Caco-2 (cell line): Measurements from ENCODE around the gene VANGL1. TPM values are rescaled to one million over a fixed set of nuclear protein-coding genes. Genes with fewer than 3 reads are reported as not detected.

Experiments
- BruUV-seq: library from RNA; stranded (reverse); fragments of 400-500 nt; replicated peaks from 2 replicates; lab custom pipeline; 2021; lab: Mats Ljungman, UMichigan
- CTCF ChIA-PET: fragments of 300-600 bp; sonication (Branson Sonifier 250); formaldehyde crosslinking; loops from one replicate; lab custom pipeline; 2022; ENCODE audit warnings: antibody characterized with exemption; lab: Charles Lee
- POLR2A ChIA-PET: fragments of 300-600 bp; sonication (Branson Sonifier 250); formaldehyde crosslinking; loops from one replicate; lab custom pipeline; 2022; ENCODE audit warnings: antibody characterized with exemption; lab: Charles Lee
- DNase-seq, 2 experiments: peaks; one replicate each; pipeline versions ENCODE4 v3.0.0 to v3.0.0-alpha.2; 2020 to 2022
- H3K27me3 ChIP-seq: replicated peaks from 2 replicates; pipeline ENCODE4 v1.6.0; 2011; ENCODE audit warnings: low read length; ENCODE audit not compliant: control insufficient read depth, insufficient read depth
- H3K36me3 ChIP-seq: 2 replicates; pipeline ENCODE4 v1.5.1; 2011; ENCODE audit warnings: low read length; ENCODE audit not compliant: control insufficient read depth, insufficient read depth
- H3K4me1 ChIP-seq: fragments of 250-450 bp; sonication (Bioruptor Pico); 2 replicates; pipeline ENCODE4 v1.5.1; 2020; ENCODE audit warnings: mild to moderate bottlenecking
- H3K4me3 ChIP-seq: 2 replicates; pipeline ENCODE4 v1.5.1; 2011; ENCODE audit warnings: low read depth, mild to moderate bottlenecking, control low read depth, low read length
- H3K9me3 ChIP-seq: fragments of 250-450 bp; sonication (Bioruptor Pico); 2 replicates; pipeline ENCODE4 v1.5.1; 2020; ENCODE audit warnings: mild to moderate bottlenecking, moderate library complexity
- H3K27ac Mint-ChIP-seq: one replicate; pipeline ENCODE4 v1.8.0; 2022; ENCODE audit warnings: mixed read lengths; ENCODE audit not compliant: unreplicated experiment
- H3K27me3 Mint-ChIP-seq: one replicate; pipeline ENCODE4 v1.8.0; 2022; ENCODE audit warnings: mixed read lengths; ENCODE audit not compliant: insufficient read depth, unreplicated experiment
- H3K36me3 Mint-ChIP-seq: one replicate; pipeline ENCODE4 v1.8.0; 2022; ENCODE audit warnings: mild to moderate bottlenecking, mixed read lengths; ENCODE audit not compliant: insufficient read depth, unreplicated experiment
- H3K4me1 Mint-ChIP-seq: one replicate; pipeline ENCODE4 v1.8.0; 2022; ENCODE audit warnings: low read depth, mixed read lengths; ENCODE audit not compliant: unreplicated experiment
- H3K4me3 Mint-ChIP-seq: one replicate; pipeline ENCODE4 v1.8.0; 2022; ENCODE audit warnings: mild to moderate bottlenecking, moderate library complexity, mixed read lengths; ENCODE audit not compliant: unreplicated experiment
- H3K9me3 Mint-ChIP-seq: one replicate; pipeline ENCODE4 v1.8.0; 2022; ENCODE audit warnings: mixed read lengths; ENCODE audit not compliant: unreplicated experiment
- intact Hi-C: fragments of 100-400 bp; cut with micrococcal nuclease; formaldehyde crosslinking; loops from one replicate; pipeline ENCODE4 v1.10.0; 2022; ENCODE audit not compliant: unreplicated experiment
- total RNA-seq: library from RNA; stranded (reverse); gene quantifications from 2 replicates; pipeline ENCODE4 v1.2.3, GENCODE V29; 2022
- TF ChIP-seq, protein P1 (sequence below), 2 experiments: fragments of 200-600 bp in 1 of 2; IDR thresholded peaks; 1 replicate in 1 of 2; 2 replicates in 1 of 2; pipeline versions ENCODE4 v1.5.1 to v1.8.0; 2011 to 2022; ENCODE audit warnings: antibody characterized with exemption in 1 of 2, control low read depth in 1 of 2, inconsistent platforms in 1 of 2, low read depth in 1 of 2, low read length in 1 of 2, mild to moderate bottlenecking in 1 of 2, moderate library complexity in 1 of 2; ENCODE audit not compliant: insufficient read depth in 1 of 2, severe bottlenecking in 1 of 2, unreplicated experiment in 1 of 2

Gene VANGL1
- total RNA-seq, 1 experiment from 2014 or later, result 13.6 TPM

DNA sequence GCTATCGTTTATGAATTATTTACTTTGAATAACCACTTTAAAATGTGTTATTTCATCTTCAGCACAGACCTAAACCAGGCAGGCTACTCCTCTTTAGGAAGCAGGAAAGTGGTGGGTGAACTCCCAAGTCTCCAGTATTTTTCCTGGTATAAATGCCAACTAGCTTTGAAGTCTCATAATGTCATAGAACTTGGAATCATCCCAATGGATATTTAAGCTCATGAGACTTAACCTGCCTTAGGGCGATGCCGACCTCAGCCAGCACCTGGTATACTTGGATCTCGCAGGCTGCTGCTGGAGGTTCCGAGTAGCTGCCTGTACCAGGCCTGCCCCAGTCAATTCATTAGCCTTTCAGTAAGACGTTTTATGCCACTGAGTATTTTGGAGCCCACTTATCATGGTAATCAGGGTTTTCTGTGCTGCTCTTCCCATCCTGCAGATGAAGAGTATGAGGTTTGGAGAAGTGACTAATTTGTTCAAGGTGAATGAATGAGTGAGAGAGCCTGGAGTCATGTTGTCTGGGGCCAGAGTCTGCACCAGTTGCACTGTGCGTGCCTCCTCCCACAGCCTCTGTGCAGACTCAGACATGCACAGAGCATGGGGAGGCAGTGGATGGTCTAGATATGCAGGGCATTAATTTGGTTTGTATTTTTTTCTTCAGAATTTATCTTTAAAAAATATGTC is 34.9 kb downstream of the VANGL1 start:
- intact Hi-C loops, result no loop called here
- Histone ChIP-seq H3K4me1 (peaks cover 11% of the 10 kb centered on the region), H3K4me3 (no peak overlapping the region), H3K27me3 (no peaks in the 10 kb centered on the region), H3K9me3 (no peaks in the 10 kb centered on the region), H3K36me3 (no peaks in the 10 kb centered on the region)
- Mint-ChIP-seq H3K27me3 (no peaks in the 10 kb centered on the region), H3K4me1 (peaks cover 8% of the 10 kb centered on the region), H3K36me3 (peaks cover 14% of the 10 kb centered on the region), H3K9me3 (no peaks in the 10 kb centered on the region), H3K4me3 (no peak overlapping the region), H3K27ac (no peak overlapping the region)
- CTCF ChIA-PET, result no interaction called here
- BruUV-seq, result no TSS peak
- DNase-seq, result no peak
- POLR2A ChIA-PET, result no interaction called here
- TF ChIP-seq, protein P1, sequence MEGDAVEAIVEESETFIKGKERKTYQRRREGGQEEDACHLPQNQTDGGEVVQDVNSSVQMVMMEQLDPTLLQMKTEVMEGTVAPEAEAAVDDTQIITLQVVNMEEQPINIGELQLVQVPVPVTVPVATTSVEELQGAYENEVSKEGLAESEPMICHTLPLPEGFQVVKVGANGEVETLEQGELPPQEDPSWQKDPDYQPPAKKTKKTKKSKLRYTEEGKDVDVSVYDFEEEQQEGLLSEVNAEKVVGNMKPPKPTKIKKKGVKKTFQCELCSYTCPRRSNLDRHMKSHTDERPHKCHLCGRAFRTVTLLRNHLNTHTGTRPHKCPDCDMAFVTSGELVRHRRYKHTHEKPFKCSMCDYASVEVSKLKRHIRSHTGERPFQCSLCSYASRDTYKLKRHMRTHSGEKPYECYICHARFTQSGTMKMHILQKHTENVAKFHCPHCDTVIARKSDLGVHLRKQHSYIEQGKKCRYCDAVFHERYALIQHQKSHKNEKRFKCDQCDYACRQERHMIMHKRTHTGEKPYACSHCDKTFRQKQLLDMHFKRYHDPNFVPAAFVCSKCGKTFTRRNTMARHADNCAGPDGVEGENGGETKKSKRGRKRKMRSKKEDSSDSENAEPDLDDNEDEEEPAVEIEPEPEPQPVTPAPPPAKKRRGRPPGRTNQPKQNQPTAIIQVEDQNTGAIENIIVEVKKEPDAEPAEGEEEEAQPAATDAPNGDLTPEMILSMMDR (IDR thresholded peaks at IDR 0.05; ENCODE audit: insufficient read depth in 1 of 2, low read depth in 1 of 2, low read length in 1 of 2, severe bottlenecking in 1 of 2, unreplicated experiment in 1 of 2), result no peak

DNA sequence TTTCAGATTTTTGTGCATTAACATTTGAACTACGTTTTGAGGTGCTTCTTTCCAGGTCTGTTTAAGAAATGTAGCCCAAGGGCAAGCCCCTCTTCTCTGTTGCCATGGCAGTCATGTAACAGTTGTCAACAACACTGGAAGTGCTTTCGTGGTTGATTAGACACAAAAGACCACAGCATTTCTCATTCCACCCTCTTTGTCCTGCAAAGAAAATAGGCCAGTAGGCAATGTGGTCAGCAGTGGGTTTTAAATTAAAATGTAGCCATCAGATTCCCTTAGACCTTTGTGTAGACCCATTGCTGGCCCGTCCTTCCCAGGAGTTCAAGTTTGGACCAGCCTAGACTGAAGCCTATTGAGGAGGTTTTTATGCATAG is 35.4 kb downstream of the VANGL1 start:
- no TSS peak for BruUV-seq

DNA sequence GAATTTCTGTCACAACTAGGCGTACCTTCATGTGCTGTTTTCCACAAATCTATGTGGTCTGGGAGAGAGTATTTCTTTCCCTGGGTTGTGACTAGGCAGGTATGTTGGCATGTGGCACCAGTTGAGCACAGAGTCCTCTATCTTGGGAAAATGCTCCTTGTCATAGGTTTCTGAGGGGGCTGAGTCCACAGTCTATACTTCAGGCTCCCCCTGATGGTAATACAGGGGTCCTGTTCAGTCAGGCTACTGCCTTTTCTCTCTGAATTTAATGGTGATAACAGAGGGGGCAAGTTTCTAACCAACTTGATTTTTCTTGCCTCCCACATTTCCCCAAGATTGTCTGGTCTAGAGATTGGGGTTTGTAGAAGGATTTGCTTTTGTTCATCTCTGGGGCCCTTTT is 35.8 kb downstream of the VANGL1 start:
- BruUV-seq, result no TSS peak
- Histone ChIP-seq H3K4me1 (peaks cover 2% of the 10 kb centered on the region; the same call in 1 of the 2 replicates), H3K4me3 (no peak overlapping the region), H3K36me3 (no peaks in the 10 kb centered on the region), H3K9me3 (no peaks in the 10 kb centered on the region), H3K27me3 (no peaks in the 10 kb centered on the region)
- ChIA-PET CTCF (no interaction called here), POLR2A (no interaction called here)
- H3K27me3 Mint-ChIP-seq, result no peaks in the 10 kb centered on the region
- DNase-seq, result no peak
- no peak overlapping the region for H3K4me3 Mint-ChIP-seq
- peaks cover 14% of the 10 kb centered on the region for H3K36me3 Mint-ChIP-seq
- no peaks in the 10 kb centered on the region for H3K9me3 Mint-ChIP-seq
- TF ChIP-seq, protein P1 (IDR thresholded peaks at IDR 0.05; ENCODE audit: insufficient read depth in 1 of 2, low read depth in 1 of 2, low read length in 1 of 2, severe bottlenecking in 1 of 2, unreplicated experiment in 1 of 2), result no peak
- intact Hi-C loops, result no loop called here
- no peak overlapping the region for H3K27ac Mint-ChIP-seq
- H3K4me1 Mint-ChIP-seq, result peaks cover 2% of the 10 kb centered on the region

More for the DNA sequence above, 35.4 kb downstream of the VANGL1 start:
- Mint-ChIP-seq H3K4me3 (no peak overlapping the region), H3K4me1 (peaks cover 6% of the 10 kb centered on the region), H3K27ac (no peak overlapping the region), H3K27me3 (no peaks in the 10 kb centered on the region), H3K36me3 (peaks cover 14% of the 10 kb centered on the region), H3K9me3 (no peaks in the 10 kb centered on the region)
- Histone ChIP-seq H3K36me3 (no peaks in the 10 kb centered on the region), H3K4me1 (peaks cover 6% of the 10 kb centered on the region), H3K27me3 (no peaks in the 10 kb centered on the region), H3K4me3 (no peak overlapping the region), H3K9me3 (no peaks in the 10 kb centered on the region)
- ChIA-PET POLR2A (no interaction called here), CTCF (no interaction called here)
- no peak for DNase-seq
- TF ChIP-seq, protein P1 (IDR thresholded peaks at IDR 0.05; ENCODE audit: insufficient read depth in 1 of 2, low read depth in 1 of 2, low read length in 1 of 2, severe bottlenecking in 1 of 2, unreplicated experiment in 1 of 2), result no peak
- intact Hi-C loops, result no loop called here
